HEK293 (cell line): ENCODE data around the gene PARG.

Experiments
- YY1 ChIP-seq: fragments of 450-650 bp; formaldehyde crosslinking; IDR thresholded peaks from 2 replicates; pipeline ENCODE4 v1.5.1; 2018; ENCODE audit warnings: missing biosample characterization, missing genetic modification characterization
- ZBTB8A ChIP-seq: fragments of 450-650 bp; formaldehyde crosslinking; IDR thresholded peaks from 2 replicates; pipeline ENCODE4 v1.5.1; 2016; ENCODE audit warnings: missing biosample characterization, missing genetic modification characterization
- ZNF423 ChIP-seq: fragments of 450-650 bp; formaldehyde crosslinking; IDR thresholded peaks from 2 replicates; pipeline ENCODE4 v1.5.1; 2016; ENCODE audit warnings: missing biosample characterization, missing genetic modification characterization
- ZNF785 ChIP-seq: fragments of 450-650 bp; formaldehyde crosslinking; IDR thresholded peaks from 2 replicates; pipeline ENCODE4 v1.5.1; 2016; ENCODE audit warnings: missing biosample characterization, missing genetic modification characterization
- TF ChIP-seq, protein P1 (sequence below): fragments of 450-650 bp; formaldehyde crosslinking; IDR thresholded peaks from 2 replicates; pipeline ENCODE4 v1.5.1; 2016; ENCODE audit warnings: missing biosample characterization, missing genetic modification characterization
- TF ChIP-seq, protein P2 (sequence below): fragments of 450-650 bp; formaldehyde crosslinking; IDR thresholded peaks from 2 replicates; pipeline ENCODE4 v1.5.1; 2016; ENCODE audit warnings: missing biosample characterization, missing genetic modification characterization
- TF ChIP-seq, protein P3 (sequence below): fragments of 450-650 bp; formaldehyde crosslinking; IDR thresholded peaks from 2 replicates; pipeline ENCODE4 v1.5.1; 2016; ENCODE audit warnings: missing biosample characterization, missing genetic modification characterization
- TF ChIP-seq, protein P4 (sequence below): fragments of 450-650 bp; formaldehyde crosslinking; IDR thresholded peaks from 2 replicates; pipeline ENCODE4 v1.5.1; 2016; ENCODE audit warnings: missing biosample characterization, missing genetic modification characterization, low read depth
- TF ChIP-seq, protein P5 (sequence below): fragments of 450-650 bp; formaldehyde crosslinking; IDR thresholded peaks from 2 replicates; pipeline ENCODE4 v1.5.1; 2016; ENCODE audit warnings: missing biosample characterization, missing genetic modification characterization, borderline replicate concordance

DNA sequence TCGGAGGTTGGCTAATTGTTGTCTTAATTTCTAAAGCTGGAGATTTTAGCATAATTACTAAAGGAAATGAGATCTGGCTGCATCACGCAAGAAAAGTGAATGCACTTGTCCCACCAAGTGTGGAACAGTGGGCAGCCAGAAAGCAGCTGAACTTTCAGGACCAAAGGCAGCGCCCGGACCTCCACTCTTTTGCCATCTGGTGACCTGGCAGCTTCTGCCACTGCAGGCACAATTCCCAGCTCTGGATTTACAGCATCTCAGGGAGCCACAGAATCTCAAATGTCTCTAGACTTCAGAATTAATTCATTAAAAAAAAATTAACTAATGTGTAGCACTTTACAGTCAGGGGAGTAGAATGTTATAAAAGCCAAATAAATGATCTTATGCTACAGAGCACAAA lies 165.0 kb downstream of the PARG start:
- TF ChIP-seq ZBTB8A (tag by site-specific recombination) (no peak), ZNF423 (tag by site-specific recombination) (no peak), ZNF785 (no peak), YY1 (tag by site-specific recombination) (no peak)
- TF ChIP-seq, protein P1, sequence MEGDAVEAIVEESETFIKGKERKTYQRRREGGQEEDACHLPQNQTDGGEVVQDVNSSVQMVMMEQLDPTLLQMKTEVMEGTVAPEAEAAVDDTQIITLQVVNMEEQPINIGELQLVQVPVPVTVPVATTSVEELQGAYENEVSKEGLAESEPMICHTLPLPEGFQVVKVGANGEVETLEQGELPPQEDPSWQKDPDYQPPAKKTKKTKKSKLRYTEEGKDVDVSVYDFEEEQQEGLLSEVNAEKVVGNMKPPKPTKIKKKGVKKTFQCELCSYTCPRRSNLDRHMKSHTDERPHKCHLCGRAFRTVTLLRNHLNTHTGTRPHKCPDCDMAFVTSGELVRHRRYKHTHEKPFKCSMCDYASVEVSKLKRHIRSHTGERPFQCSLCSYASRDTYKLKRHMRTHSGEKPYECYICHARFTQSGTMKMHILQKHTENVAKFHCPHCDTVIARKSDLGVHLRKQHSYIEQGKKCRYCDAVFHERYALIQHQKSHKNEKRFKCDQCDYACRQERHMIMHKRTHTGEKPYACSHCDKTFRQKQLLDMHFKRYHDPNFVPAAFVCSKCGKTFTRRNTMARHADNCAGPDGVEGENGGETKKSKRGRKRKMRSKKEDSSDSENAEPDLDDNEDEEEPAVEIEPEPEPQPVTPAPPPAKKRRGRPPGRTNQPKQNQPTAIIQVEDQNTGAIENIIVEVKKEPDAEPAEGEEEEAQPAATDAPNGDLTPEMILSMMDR (tag by site-specific recombination) = no peak
- TF ChIP-seq, protein P2, sequence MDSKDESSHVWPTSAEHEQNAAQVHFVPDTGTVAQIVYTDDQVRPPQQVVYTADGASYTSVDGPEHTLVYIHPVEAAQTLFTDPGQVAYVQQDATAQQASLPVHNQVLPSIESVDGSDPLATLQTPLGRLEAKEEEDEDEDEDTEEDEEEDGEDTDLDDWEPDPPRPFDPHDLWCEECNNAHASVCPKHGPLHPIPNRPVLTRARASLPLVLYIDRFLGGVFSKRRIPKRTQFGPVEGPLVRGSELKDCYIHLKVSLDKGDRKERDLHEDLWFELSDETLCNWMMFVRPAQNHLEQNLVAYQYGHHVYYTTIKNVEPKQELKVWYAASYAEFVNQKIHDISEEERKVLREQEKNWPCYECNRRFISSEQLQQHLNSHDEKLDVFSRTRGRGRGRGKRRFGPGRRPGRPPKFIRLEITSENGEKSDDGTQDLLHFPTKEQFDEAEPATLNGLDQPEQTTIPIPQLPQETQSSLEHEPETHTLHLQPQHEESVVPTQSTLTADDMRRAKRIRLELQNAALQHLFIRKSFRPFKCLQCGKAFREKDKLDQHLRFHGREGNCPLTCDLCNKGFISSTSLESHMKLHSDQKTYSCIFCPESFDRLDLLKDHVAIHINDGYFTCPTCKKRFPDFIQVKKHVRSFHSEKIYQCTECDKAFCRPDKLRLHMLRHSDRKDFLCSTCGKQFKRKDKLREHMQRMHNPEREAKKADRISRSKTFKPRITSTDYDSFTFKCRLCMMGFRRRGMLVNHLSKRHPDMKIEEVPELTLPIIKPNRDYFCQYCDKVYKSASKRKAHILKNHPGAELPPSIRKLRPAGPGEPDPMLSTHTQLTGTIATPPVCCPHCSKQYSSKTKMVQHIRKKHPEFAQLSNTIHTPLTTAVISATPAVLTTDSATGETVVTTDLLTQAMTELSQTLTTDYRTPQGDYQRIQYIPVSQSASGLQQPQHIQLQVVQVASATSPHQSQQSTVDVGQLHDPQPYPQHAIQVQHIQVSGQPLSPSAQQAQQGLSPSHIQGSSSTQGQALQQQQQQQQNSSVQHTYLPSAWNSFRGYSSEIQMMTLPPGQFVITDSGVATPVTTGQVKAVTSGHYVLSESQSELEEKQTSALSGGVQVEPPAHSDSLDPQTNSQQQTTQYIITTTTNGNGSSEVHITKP (tag by site-specific recombination) = no peak
- TF ChIP-seq, protein P3, sequence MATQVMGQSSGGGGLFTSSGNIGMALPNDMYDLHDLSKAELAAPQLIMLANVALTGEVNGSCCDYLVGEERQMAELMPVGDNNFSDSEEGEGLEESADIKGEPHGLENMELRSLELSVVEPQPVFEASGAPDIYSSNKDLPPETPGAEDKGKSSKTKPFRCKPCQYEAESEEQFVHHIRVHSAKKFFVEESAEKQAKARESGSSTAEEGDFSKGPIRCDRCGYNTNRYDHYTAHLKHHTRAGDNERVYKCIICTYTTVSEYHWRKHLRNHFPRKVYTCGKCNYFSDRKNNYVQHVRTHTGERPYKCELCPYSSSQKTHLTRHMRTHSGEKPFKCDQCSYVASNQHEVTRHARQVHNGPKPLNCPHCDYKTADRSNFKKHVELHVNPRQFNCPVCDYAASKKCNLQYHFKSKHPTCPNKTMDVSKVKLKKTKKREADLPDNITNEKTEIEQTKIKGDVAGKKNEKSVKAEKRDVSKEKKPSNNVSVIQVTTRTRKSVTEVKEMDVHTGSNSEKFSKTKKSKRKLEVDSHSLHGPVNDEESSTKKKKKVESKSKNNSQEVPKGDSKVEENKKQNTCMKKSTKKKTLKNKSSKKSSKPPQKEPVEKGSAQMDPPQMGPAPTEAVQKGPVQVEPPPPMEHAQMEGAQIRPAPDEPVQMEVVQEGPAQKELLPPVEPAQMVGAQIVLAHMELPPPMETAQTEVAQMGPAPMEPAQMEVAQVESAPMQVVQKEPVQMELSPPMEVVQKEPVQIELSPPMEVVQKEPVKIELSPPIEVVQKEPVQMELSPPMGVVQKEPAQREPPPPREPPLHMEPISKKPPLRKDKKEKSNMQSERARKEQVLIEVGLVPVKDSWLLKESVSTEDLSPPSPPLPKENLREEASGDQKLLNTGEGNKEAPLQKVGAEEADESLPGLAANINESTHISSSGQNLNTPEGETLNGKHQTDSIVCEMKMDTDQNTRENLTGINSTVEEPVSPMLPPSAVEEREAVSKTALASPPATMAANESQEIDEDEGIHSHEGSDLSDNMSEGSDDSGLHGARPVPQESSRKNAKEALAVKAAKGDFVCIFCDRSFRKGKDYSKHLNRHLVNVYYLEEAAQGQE (tag by site-specific recombination) = no peak
- TF ChIP-seq, protein P4, sequence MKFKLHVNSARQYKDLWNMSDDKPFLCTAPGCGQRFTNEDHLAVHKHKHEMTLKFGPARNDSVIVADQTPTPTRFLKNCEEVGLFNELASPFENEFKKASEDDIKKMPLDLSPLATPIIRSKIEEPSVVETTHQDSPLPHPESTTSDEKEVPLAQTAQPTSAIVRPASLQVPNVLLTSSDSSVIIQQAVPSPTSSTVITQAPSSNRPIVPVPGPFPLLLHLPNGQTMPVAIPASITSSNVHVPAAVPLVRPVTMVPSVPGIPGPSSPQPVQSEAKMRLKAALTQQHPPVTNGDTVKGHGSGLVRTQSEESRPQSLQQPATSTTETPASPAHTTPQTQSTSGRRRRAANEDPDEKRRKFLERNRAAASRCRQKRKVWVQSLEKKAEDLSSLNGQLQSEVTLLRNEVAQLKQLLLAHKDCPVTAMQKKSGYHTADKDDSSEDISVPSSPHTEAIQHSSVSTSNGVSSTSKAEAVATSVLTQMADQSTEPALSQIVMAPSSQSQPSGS (tag by site-specific recombination) = no peak
- TF ChIP-seq, protein P5, sequence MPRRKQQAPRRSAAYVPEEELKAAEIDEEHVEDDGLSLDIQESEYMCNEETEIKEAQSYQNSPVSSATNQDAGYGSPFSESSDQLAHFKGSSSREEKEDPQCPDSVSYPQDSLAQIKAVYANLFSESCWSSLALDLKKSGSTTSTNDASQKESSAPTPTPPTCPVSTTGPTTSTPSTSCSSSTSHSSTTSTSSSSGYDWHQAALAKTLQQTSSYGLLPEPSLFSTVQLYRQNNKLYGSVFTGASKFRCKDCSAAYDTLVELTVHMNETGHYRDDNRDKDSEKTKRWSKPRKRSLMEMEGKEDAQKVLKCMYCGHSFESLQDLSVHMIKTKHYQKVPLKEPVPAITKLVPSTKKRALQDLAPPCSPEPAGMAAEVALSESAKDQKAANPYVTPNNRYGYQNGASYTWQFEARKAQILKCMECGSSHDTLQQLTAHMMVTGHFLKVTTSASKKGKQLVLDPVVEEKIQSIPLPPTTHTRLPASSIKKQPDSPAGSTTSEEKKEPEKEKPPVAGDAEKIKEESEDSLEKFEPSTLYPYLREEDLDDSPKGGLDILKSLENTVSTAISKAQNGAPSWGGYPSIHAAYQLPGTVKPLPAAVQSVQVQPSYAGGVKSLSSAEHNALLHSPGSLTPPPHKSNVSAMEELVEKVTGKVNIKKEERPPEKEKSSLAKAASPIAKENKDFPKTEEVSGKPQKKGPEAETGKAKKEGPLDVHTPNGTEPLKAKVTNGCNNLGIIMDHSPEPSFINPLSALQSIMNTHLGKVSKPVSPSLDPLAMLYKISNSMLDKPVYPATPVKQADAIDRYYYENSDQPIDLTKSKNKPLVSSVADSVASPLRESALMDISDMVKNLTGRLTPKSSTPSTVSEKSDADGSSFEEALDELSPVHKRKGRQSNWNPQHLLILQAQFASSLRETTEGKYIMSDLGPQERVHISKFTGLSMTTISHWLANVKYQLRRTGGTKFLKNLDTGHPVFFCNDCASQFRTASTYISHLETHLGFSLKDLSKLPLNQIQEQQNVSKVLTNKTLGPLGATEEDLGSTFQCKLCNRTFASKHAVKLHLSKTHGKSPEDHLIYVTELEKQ = no peak
